K562 (cell line): ENCODE results near the gene ULBP2. TPM values are rescaled to one million over a fixed set of nuclear protein-coding genes. Genes with fewer than 3 reads are reported as not detected.

Experiments used
- CC2D1A ChIP-seq: fragments of 450-650 bp; IDR thresholded peaks from 2 replicates; pipeline ENCODE4 v1.6.1; 2017; ENCODE audit warnings: mild to moderate bottlenecking
- DMBX1 ChIP-seq: fragments of 250-450 bp; sonication (Bioruptor Pico); IDR thresholded peaks from 2 replicates; pipeline ENCODE4 v1.8.0; 2022; ENCODE audit warnings: inconsistent platforms, mild to moderate bottlenecking, moderate library complexity, borderline replicate concordance
- ETS1 ChIP-seq: conservative IDR thresholded peaks from 2 replicates; pipeline ENCODE4 v1.6.1; 2011; ENCODE audit warnings: low read depth, mild to moderate bottlenecking, low read length; ENCODE audit not compliant: control insufficient read depth
- JUN ChIP-seq, 2 experiments: sonication (generic) in 1 of 2; formaldehyde crosslinking in 1 of 2; IDR thresholded peaks; 2 replicates each; pipeline versions ENCODE4 v1.6.1 to v1.8.0; 2012 to 2022; ENCODE audit warnings: borderline replicate concordance in 2 of 2, mild to moderate bottlenecking in 2 of 2, improper control_type of control experiment in 1 of 2, low read depth in 1 of 2, low read length in 1 of 2, missing genetic modification reagents in 1 of 2
- KAT8 ChIP-seq: fragments of 450-650 bp; IDR thresholded peaks from 2 replicates; pipeline ENCODE4 v1.6.1; 2016; ENCODE audit warnings: low read depth, mild to moderate bottlenecking
- MGA ChIP-seq: fragments of 450-650 bp; IDR thresholded peaks from 2 replicates; pipeline ENCODE4 v1.6.1; 2016; ENCODE audit warnings: mild to moderate bottlenecking, moderate library complexity
- MTA3 ChIP-seq: fragments of 450-650 bp; formaldehyde crosslinking; IDR thresholded peaks from 2 replicates; pipeline ENCODE4 v1.6.1; 2017; ENCODE audit warnings: mild to moderate bottlenecking, borderline replicate concordance
- SP2 ChIP-seq: IDR thresholded peaks from 2 replicates; pipeline ENCODE4 v1.6.1; 2011; ENCODE audit warnings: mild to moderate bottlenecking, low read depth, low read length, moderate library complexity; ENCODE audit not compliant: poor library complexity, severe bottlenecking; ENCODE audit errors: extremely low read depth
- TFAP4 ChIP-seq: sonication (generic); formaldehyde crosslinking; IDR thresholded peaks from 2 replicates; pipeline ENCODE4 v1.8.0; 2022; ENCODE audit warnings: missing genetic modification reagents, mild to moderate bottlenecking, moderate library complexity, borderline replicate concordance
- ZNF316 ChIP-seq: fragments of 450-650 bp; IDR thresholded peaks from 2 replicates; pipeline ENCODE4 v1.6.1; 2016
- ZNF511 ChIP-seq: sonication (generic); formaldehyde crosslinking; IDR thresholded peaks from 2 replicates; pipeline ENCODE4 v1.8.0; 2022; ENCODE audit warnings: mild to moderate bottlenecking, missing genetic modification reagents
- polyA plus RNA-seq, 8 experiments: library from polyadenylated mRNA; depleted of rRNA in 4 of 8; stranded (reverse) in 5 of 8; unstranded in 3 of 8; fragments of >200 nt; fragmentation: Nextera tagmentation in 2 of 8; fragmentation: Illumina TruSeq in 1 of 8; extraction: Ambion mirVana in 2 of 8; extraction: Trizol in 1 of 8; gene quantifications; 2 replicates each; pipeline versions ENCODE4 v1.2.1 to v1.2.3, GENCODE V29; 2011 to 2014; ENCODE audit warnings: inconsistent platforms in 1 of 8, missing spikeins in 1 of 8
- total RNA-seq, 7 experiments: library from RNA; depleted of rRNA in 6 of 7; stranded (reverse); fragments of >200 nt in 6 of 7; fragmentation: Illumina TruSeq in 2 of 7; extraction: Trizol in 2 of 7; gene quantifications; 2 replicates each; pipeline versions ENCODE4 v1.2.1 to v1.2.3, GENCODE V29; 2011 to 2021; ENCODE audit warnings: low replicate concordance in 1 of 7

Gene ULBP2
- total and polyA plus RNA-seq, 9 of the 15 experiments (the other 6 are each of a cell fraction or from before 2014, with no cell fraction given), result 0.50 to 5.3 (median 1.2) TPM

- TF ChIP-seq MGA (peak; percentile 88), ZNF511 (peak; percentile 67), ZNF316 (0 out of 2 replicates have a peak, but pooled peaks have one; percentile 4), ETS1 (0 out of 2 replicates have a peak, but pooled peaks have one; percentile 4), CC2D1A (peak; percentile 100), SP2 (no peak), MTA3 (0 out of 2 replicates have a peak, but pooled peaks have one; percentile 37), KAT8 (no peak), TFAP4 (CRISPR knock-in tag) (peak; percentile 71), DMBX1 (CRISPR knock-in tag) (no peak), JUN (IDR thresholded peaks at IDR 0.05; ENCODE audit: borderline replicate concordance, low read depth, low read length) (0 out of 2 replicates have a peak, but pooled peaks have one; percentile 19), JUN (CRISPR knock-in tag; IDR thresholded peaks at IDR 0.05; ENCODE audit: borderline replicate concordance) (peak; percentile 51; the same call in 1 of the 2 replicates)
These were observed at the start of gene ULBP2 (continued) for GRCh38 chr6:149941583-149942460.
